ELR (cell line): ENCODE results near the gene EXT2.

Source experiments
- DNase-seq: peaks from one replicate; pipeline ENCODE4 v3.0.0-alpha.2; 2015; ENCODE audit warnings: low read depth

Gene EXT2

DNA sequence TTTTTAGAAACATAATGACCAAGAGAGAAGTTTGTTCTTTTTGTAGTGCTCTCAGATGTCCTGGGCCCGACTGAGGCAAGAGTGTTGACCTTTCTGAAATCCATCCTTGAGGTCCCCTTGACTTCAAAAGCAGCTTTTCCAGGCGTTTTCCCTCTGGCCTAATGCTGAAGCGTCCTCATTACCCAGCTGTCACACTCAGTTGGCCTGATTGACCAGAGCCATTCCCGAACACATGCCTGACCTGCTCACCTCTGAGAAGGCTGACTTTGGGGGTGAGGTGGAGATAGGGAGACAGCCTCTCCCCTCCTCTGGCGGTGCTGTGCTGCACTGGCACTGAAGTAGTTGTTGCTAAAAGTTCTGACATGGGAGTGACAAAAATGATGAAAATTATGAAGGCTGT is 147.6 kb downstream of the EXT2 start:
- no peak for DNase-seq

DNA sequence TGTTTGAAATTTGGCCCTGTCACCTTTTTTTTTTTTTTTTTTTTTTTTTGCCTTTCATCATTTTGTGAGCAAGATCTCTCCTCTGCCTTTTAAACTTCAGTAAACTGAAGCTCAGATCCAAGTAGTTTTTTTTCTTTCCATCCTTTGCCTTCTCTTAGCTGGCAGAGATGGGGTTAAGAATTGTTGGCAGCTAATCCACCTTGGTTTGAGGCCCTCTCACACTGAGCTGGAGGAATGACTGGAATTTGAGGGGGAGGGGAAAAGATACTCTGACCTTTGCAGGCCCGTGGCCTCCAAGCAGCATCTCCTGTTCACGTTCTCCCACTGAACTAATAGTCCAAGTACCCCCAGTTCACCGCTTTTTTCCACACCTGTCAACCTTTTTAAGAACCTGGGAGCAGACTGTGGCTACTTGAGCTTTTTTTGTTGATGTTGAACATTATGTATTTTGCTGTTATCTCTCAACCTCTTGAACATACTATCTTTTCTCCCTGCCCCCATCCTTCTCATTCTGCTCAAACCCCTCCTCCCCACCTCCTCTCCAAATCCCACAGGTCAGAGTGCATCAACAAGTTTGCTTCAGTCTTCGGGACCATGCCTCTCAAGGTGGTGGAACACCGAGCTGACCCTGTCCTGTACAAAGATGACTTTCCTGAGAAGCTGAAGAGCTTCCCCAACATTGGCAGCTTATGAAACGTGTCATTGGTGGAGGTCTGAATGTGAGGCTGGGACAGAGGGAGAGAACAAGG is 148.3 kb downstream of the EXT2 start:
- DNase-seq: peak; percentile 45

DNA sequence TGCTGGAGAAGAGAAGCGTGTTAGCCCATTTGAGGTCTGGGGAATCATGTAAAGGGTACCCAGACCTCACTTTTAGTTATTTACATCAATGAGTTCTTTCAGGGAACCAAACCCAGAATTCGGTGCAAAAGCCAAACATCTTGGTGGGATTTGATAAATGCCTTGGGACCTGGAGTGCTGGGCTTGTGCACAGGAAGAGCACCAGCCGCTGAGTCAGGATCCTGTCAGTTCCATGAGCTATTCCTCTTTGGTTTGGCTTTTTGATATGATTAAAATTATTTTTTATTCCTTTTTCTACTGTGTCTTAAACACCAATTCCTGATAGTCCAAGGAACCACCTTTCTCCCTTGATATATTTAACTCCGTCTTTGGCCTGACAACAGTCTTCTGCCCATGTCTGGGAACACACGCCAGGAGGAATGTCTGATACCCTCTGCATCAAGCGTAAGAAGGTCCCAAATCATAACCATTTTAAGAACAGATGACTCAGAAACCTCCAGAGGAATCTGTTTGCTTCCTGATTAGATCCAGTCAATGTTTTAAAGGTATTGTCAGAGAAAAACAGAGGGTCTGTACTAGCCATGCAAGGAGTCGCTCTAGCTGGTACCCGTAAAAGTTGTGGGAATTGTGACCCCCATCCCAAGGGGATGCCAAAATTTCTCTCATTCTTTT is 149.3 kb downstream of the EXT2 start:
- DNase-seq: peak; percentile 33

DNA sequence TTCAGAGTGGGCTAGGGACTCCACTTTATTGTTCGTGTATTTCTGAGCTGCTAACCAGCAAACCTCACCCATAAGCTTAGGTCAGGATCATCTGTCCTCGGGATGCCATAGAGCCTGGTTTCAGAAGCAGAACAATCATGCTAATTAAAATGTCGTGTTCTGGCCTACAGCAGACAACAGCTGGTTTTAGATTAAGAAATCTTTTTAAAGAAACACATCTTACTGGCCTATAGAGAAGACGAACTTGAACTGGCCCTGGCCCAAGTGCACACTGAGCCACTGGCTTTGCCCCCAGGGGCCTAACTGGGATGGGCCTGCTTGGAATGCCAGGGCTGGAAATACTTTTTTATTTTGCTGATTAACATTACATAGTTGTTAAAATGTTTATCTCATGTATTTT is 151.2 kb downstream of the EXT2 start:
- DNase-seq: no peak

DNA sequence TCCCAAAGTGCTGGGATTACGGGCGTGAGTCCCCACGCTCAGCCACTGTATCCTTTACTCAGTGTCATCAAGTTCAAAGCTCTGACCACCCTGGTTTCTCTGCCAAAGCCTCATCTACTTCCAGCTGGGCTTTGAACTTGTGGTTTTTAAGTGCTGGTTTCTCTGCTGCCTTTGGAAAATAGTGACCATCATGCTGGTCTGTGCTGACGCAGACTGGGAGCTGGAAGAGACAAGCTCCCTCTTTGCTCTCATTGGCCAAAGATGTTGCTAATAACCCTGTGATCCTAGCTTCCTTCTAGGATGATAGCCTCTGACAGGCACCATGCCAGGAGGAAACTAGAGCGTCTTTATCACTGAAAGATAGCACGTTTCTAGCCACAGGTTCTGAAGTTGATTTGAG is 152.0 kb downstream of the EXT2 start:
- no peak for DNase-seq

DNA sequence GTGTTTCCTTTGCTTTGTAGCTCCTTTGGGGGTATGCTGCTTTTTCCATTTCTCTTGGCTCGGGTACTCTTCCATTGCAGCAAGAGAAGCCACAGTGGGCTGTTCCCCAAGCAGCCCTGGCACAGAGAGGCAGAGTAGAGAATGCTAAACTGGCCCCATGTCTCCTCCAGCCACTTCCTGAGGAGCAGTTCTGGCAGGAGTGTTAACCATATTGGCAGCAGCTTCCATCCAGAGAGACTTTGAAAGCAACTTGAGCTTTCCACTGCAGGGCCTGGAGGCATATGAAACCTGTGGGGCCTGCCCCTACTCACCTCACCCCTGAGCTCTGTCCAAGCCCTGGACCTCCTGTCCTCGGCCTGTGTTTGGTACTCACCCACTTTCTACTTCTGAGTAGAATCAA is 152.6 kb downstream of the EXT2 start:
- no peak for DNase-seq

DNA sequence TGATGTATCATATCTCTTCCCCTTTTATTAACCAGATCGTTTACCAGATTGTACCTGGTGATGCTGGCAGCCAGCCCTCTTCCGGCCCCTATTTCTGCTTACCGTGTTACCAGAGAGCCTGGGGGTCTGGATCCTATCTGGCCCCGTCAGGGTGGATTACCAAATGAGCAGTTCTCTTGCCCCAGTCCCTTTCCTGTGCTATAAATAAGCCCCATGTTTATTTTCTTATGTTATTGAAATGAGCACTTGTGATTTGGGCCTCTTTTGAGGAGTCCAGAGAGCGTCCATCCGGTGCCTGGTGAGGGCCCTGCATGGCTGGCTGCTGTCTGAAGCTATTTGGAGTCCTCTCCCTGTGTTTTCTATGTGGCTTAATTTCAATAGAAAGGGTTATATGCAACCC is 154.9 kb downstream of the EXT2 start:
- DNase-seq: no peak

DNA sequence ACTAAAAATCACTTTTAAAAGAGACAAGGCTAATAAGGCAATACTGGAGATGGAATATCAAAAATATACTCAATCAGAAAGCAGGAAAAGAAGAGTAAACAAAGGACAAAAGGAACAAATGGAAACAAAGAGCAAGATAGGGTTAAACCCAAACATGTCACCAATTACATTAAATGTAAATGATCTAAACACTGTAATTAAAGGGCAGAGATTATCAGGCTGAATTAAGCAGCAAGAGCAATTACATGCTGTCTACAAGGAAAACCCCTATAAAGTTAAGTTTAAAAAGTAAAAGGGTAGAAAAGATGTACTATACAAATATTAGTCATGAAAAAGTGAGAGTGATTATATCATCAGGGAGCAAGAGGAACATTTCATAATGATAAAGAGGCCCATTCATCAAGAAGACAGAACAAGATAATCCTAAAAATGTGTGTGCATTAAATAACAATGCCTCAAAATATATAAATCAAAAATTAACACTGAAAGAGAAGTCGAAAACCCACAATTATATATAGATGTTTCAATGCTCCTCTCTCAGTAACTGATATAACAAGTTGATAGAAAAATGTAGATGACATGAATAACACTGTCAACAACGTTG is 157.6 kb downstream of the EXT2 start:
- DNase-seq: no peak

DNA sequence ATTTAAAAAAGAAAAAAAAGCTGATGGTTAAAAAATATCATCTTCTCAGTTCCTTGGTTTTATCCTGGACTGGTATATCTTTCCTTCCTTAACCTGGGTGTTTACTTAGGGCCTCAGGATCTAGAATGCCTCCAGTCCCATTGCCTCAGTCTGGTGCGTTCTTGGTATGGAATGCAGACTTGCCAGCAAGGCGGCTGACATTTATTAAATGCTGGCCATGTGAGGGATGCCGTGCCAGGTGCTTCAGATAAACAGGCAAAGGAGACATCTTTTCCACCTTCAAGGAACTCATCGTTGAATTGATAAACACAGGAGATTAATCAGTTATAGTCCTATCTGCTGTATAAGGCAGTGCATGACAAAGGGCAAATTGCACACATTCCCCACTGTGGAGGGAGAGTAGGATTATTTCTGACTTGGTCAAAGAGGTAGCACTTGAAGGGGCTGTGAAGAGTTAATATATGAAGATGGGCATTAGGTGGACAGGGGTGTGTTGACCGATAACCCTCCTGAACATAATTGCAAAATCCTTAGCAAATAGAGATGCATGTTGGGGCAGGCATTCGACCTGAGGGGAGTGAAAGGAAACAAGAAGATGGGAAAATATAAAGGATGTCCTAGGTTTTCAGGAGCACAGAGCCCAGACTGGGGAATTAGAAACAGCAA is 160.1 kb downstream of the EXT2 start:
- no peak for DNase-seq

DNA sequence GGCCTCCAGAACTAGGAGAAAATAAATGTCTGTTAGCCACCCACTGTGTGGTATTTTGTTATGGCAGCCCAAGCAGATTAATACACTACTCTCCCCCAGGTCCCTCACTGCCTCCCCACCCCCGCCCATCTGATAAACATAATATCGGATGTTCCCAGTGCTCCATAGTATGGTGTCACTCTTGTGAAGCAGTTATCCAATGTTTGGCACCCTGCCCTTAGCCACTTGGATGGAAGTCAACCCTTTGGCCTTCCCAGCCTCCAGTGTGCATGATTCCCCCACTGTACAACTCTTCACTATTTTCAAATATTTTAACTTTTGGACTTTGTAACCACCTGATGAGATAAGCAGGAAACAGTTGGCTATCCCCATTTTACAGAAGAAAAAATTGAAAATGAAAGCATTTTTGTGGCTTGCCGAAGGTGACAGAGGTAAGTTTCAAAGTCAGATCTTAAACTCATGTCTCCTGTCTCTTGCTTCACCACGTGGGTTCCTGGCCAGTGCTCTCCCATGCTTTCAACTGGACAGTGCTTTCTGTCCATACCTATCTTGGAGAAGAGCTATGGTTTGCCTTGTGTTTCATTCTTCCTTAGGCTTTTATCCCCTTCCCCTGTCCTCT is 161.3 kb downstream of the EXT2 start:
- DNase-seq: no peak

DNA sequence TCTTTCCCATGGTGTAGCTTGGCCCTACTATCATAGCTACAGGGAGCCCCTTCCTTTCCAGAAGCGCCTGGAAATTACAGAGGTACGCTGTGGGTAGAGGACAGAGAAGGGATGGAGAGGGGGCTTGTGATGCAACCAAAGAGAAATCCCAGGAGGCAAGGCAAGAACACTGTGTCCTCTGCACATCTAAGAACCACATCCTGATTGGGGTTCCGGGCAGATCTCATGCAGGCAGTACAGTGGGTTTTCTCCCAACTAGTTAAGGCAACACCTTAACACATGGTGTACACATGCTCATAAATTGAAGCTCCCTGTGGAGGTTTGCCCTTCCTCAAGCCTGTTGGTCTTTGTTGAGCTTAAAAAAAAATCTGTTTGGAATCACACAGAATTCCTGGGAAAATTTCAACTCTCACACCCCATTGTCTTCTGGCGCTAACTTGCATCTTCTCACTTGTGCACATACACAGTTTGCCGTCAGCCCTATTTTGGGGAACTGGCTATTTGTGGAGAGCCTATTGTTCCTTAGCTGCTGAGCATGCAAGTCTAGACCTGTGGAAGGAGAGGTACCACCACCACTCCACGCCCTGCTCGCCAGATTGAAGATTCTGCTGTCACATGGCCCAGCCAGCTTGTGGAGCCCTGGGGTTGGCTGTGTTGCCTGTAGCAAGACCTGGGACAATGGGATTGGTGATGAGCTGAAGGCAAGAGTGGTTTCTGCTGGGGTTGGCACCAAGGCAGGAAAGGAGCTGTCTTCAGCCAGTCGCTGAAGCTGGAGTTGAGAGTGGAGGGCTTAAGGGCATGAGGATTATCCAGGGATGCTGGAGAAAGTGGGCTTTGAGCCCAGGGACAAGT is 162.1 kb downstream of the EXT2 start:
- DNase-seq: no peak

DNA sequence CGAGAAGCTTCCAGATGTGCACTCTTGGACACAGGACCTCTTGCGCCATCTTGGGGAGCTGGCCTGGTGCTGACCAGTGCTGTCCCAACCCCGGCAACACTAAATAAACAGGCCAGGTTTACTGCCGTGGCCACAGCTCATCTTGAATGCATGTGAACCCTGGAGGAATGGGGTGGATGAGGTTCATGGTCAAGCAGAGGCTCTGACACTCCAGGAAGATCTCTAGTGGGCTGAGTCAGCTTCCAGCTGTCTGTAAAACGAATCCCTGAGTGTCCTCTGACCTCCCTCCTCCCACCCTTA is 162.7 kb downstream of the EXT2 start:
- peak; percentile 13 for DNase-seq

DNA sequence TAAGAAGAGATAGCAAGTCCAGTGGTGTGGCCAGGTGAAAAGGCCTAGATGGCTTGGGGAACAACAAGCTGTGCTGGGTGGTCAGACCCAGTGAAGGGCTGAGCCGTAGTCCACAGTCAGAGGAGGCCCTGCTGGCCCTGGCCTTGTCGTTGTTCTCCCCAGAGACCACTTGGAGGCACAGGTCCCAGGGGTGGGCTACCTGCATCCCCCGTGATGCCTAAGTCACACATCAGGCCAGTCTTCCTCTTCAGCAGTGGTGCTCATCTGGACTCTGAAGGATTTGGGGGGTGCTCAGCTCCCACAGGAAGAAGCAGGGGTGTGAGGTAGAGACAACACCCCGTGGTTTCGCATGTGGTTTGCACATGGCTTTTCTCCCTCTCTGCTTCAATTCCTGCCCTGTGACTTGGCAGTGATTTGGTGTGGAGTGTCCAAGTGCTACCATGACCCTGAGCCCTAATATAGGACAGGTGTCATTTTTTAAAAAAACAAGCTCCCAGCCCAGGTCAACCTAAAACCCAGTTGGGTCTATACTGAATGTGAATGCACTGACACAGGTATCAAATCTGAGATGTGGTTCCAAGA is 163.5 kb downstream of the EXT2 start:
- no peak for DNase-seq

DNA sequence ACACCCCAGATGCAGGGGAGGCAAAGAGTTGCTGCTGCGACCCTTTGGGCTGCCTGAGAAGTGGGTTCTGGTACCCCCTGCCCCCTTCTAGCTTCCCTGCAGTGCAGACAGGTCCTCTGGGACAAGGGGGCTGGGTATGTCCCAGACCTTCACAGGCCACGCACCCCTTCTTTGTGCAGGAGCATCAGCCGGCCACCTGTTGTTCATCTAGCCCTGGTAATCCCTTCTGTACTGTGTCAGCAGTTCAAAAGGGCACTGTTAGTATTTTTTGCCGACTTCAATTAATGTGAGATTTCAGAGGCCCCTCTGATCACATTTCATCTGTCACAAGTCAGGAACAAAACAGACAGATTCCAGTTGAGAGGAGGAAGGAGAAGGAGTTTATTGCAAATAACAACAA is 164.6 kb downstream of the EXT2 start:
- no peak for DNase-seq

DNA sequence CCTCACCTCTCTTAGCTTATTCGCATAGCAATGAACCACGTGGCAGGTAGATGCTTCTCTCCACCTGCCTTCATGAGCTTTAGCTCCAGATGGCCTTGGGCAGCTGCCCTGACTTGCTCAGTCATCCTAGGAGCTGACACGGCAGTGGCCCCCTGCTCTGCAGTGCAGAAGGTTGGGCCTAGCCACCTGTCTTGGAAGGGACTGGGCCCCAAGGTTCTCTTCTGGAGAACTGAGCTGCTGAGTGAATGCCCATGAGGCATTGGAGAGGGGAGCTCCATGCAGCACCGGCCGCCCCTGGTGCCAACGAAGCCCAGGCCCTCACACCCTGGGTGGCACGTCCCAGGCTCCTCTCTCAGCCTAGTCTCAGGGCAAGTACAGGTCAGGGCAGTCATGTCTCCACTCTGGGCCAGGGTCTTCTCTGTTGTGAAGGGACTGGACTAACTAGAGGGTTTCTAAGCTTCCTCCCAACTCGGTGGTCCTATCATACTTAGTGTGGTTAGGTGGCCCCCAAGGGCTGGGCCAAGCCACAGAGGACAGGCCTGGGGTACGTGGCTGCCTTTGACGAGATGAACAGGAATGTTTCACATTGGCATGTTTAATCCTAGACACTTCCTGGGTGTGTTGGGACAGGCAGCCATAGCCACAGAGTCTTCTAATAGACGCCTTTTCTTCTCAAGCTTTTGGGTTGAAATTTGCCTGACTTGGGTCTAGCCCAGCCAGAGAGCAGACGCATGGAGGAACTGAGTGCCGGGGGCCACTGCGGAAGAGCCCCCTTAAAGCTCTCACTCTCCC is 166.5 kb downstream of the EXT2 start:
- DNase-seq: no peak

DNA sequence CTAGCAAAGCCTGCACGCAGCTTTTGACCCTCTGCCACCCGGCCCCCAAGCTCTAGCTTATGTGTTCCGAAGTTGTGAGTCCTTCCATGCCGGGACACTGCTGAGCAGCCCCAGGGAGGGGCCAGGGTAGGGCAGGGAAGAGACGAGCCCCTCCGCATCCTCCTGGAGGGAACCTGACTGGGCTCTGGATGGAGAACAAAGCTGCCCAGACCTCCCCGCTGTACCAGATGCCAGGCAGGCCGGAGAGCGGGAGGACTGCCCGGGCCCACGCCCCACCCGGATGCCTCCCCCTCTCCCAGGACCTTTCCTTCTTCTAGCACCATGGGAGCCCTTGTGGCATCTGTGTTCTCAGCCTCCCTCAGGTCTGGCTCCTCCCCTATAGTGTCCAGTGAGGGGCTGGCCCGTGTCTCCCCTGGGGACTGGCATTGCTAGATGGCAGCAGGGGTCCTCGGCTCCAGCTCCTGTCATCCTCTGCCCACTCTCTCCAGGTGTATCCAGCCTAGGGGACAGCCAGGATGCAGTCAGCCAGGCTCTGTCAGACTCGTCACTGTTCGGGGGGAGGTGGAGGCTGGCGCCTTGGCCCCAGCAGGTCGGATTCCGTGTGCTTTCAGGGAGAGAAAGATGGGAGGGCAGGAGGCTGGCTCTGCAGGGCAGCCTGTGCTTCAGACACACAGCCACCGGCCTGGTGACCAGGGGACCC is 168.4 kb downstream of the EXT2 start:
- DNase-seq: no peak

DNA sequence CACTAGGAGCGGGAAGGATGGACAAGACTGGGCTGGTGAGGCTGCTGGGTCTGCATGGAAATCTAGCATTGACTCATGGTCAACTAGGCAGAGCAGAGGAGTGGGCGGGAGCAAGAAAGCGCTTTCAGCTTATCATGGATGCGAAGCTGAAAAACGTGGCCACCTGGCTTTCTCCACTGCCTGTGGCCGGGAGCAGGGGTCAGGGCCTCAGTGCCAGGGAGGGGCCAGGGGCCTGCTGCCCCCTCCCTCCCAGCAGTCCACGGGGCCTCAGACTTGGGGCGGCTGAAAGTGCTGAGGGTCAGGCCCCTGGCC is 168.9 kb downstream of the EXT2 start:
- DNase-seq: no peak

DNA sequence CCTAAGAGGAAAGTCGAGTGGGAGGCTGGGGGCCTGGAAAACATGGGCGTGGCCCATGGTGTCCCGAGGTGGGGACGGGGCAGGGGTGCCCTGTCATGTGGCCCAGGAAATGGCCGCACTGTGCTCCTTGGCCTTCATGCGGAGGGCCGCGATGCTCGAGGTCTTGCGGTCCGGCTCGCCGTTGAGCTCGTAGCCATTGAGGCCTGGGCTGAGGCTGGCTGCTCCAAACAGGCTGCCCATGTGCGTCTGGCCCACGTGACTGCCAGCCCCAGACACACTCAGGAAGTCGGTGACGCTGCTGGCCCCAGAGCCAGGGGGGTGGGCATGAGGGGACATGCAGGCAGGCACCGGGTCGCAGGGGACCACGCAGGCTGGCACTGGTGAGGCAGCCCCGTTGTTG is 169.3 kb downstream of the EXT2 start:
- no peak for DNase-seq

DNA sequence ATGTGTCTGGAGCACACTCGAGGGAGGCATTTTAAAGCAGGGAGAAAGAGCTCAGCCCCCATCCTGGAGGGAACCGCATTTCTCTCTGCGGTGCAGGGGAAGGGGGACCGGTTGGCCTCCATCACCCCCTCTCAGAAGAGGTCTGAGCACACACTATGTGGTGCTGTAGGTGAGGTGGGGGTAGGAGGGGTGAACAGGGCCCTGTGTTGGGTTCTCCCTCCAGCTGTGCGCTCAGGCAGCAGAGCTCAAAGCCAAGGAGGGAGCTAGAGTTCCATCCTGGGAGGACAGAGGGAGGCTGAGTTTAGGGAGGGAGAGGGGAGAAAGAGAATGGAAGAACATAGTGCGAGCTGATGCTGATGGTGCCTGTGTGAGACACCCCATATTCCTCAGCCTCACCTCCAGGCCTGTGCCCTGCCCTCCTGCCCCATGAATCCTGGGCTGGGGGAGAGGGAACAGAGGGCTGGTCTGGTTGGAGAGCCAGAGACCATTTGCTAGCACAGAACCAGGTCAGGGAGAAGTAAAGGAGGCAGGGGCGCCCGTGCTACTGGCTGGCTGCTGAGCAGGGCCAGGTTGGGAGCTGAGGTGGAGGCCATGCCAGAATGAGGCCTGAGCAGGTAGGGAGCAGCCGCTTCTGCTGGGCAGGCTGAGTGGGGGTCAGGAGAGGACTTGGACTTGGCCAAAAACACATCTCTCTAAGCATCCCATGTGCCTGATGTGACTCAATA is 170.7 kb downstream of the EXT2 start:
- DNase-seq: no peak
